Colonic mucosa (tissue), 4 donors: ENCODE measurements around the gene STYXL1. TPM values are rescaled to one million over a fixed set of nuclear protein-coding genes. Genes with fewer than 3 reads are reported as not detected.

ENCODE experiments used
- DNase-seq: peaks from one replicate; pipeline ENCODE4 v3.0.0-alpha.2; 2020
- H3K27ac ChIP-seq: fragments of 200-600 bp; one replicate; pipeline ENCODE4 v1.8.0; 2021
- H3K27me3 ChIP-seq: fragments of 200-600 bp; one replicate; pipeline ENCODE4 v1.8.0; 2021
- H3K36me3 ChIP-seq: fragments of 200-600 bp; one replicate; pipeline ENCODE4 v1.8.0; 2021
- H3K4me1 ChIP-seq: fragments of 200-600 bp; one replicate; pipeline ENCODE4 v1.8.0; 2021; ENCODE audit warnings: mild to moderate bottlenecking
- H3K4me3 ChIP-seq: fragments of 200-600 bp; one replicate; pipeline ENCODE4 v1.8.0; 2021
- H3K9ac ChIP-seq, 2 donors: one replicate each; pipeline ENCODE4 v1.7.0; 2013; ENCODE audit warnings: control low read depth in 2 of 2, low read depth in 2 of 2, low read length in 2 of 2
- H3K9me3 ChIP-seq: fragments of 200-600 bp; one replicate; pipeline ENCODE4 v1.8.0; 2021
- intact Hi-C: fragments of 100-400 bp; cut with DNase I; formaldehyde crosslinking; loops from one replicate; pipeline ENCODE4 v1.14.1; 2022
- total RNA-seq, 2 donors: library from RNA; stranded (reverse); fragmentation: NEBNext Ultra II Directional in 1 of 2; extraction: Animal tissue kit (Norgen Biotek cat#: 25700) in 1 of 2; gene quantifications; one replicate each; pipeline ENCODE4 v1.2.1, GENCODE V29; 2021
- TF ChIP-seq, protein P1 (sequence below): fragments of 200-600 bp; IDR thresholded peaks from one replicate; pipeline ENCODE4 v1.8.0; 2022; ENCODE audit warnings: antibody characterized with exemption, mild to moderate bottlenecking
- donor health status: healthy.
- donor health status: DM: no; HTN: no; CAD: no.
- donor health status: DM: no; HTN: no; CAD: no.

The STYXL1 gene
- total RNA-seq, 2 donors from 2014 or later = 32.4 to 36.7 TPM

DNA sequence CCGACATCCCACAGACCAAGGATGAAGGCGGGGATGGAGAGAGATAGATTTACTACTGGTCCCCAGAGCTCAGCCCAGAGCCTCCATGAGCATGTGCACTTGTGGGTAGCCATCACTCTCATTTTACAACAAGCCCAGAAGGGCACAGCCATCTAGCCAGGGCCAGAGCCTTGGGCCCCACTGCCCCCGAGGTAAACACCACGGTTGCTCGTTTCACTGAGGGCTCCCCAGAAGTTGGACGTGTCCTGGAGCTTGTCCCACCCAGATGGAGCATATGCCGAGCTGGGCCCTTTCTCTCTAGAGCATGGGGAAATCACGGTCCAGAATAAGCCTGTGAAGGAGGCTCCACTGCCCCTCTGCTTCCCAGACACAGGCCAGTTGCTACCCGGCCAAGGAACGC lies 44.4 kb downstream of the STYXL1 start:
- no peak overlapping the region for H3K4me3 ChIP-seq
- H3K9me3 ChIP-seq = no peaks in the 10 kb centered on the region
- intact Hi-C loops = no loop called here
- TF ChIP-seq, protein P1, sequence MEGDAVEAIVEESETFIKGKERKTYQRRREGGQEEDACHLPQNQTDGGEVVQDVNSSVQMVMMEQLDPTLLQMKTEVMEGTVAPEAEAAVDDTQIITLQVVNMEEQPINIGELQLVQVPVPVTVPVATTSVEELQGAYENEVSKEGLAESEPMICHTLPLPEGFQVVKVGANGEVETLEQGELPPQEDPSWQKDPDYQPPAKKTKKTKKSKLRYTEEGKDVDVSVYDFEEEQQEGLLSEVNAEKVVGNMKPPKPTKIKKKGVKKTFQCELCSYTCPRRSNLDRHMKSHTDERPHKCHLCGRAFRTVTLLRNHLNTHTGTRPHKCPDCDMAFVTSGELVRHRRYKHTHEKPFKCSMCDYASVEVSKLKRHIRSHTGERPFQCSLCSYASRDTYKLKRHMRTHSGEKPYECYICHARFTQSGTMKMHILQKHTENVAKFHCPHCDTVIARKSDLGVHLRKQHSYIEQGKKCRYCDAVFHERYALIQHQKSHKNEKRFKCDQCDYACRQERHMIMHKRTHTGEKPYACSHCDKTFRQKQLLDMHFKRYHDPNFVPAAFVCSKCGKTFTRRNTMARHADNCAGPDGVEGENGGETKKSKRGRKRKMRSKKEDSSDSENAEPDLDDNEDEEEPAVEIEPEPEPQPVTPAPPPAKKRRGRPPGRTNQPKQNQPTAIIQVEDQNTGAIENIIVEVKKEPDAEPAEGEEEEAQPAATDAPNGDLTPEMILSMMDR = no peak
- no peaks in the 10 kb centered on the region for H3K27me3 ChIP-seq
- no peaks in the 10 kb centered on the region for H3K4me1 ChIP-seq
- H3K36me3 ChIP-seq = no peaks in the 10 kb centered on the region
- H3K27ac ChIP-seq = no peak overlapping the region
- DNase-seq = no peak
- no peak overlapping the region for H3K9ac ChIP-seq

DNA sequence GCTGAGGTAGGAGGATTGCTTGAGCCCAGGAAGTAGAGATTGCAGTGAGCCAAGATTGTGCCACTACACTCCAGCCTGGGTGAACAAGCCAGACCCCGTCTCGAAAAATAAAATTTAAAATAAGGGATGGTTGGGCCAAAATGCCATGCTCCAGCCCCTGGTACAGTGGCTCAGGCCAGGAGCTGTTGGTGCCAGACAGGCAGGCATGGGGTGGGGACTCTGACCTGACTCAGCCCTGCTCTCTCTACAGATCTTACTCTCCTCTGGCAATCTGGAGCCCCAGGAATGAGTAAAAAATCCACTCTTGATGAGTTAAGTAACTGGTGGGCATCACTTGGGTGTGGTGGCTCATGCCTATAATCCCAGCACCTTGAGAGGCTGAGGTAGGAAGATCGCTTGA lies 45.0 kb downstream of the STYXL1 start:
- H3K9me3 ChIP-seq = no peaks in the 10 kb centered on the region
- no peak overlapping the region for H3K9ac ChIP-seq
- no peak for DNase-seq
- no peaks in the 10 kb centered on the region for H3K36me3 ChIP-seq
- H3K4me1 ChIP-seq = no peaks in the 10 kb centered on the region
- TF ChIP-seq, protein P1 = no peak
- no peak overlapping the region for H3K27ac ChIP-seq
- H3K4me3 ChIP-seq = no peak overlapping the region
- no peaks in the 10 kb centered on the region for H3K27me3 ChIP-seq
- intact Hi-C loops = no loop called here

DNA sequence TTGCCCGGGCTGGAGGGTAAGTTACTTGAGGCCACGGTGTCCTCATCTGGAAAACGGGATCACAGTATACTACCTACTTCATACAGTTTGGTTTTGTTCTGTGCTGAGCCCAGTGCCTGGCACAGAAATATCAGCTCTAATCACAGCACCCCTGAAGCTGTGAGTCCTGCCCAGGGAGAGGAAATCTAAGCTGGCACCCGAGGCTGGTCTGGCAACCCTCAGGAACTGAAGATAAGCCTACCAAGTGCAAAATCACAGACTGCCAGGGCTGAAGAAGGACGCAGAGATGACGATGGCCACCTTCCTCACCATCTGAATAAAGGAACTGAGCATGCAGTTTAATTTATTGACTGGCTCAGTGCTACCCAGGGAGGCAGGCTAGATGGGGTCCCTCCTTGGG lies 45.7 kb downstream of the STYXL1 start:
- Histone ChIP-seq H3K9ac (no peak overlapping the region), H3K4me1 (no peaks in the 10 kb centered on the region), H3K27ac (no peak overlapping the region), H3K4me3 (no peak overlapping the region), H3K36me3 (no peaks in the 10 kb centered on the region), H3K27me3 (no peaks in the 10 kb centered on the region), H3K9me3 (no peaks in the 10 kb centered on the region)
- intact Hi-C loops = no loop called here
- TF ChIP-seq, protein P1 = no peak
- DNase-seq = no peak

DNA sequence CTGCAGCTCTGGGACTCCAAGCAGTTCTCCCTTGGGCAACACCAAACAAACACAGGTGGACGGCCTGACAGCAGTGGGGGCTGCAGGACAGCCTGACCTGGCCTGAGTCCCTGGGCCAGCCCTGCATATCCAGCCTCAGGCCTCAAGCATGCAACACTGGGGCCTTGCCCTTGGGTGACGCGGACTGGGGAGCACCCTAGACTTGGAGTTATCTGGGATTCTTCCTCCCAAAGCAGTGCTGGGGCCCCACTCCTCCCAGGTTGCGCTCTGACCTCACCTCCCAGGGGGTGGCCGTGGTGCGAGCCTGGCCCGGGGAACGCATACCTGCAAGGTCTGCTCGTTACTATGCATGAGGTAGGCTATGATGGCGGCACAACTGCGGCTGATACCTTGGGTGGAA lies 47.2 kb downstream of the STYXL1 start:
- Histone ChIP-seq H3K36me3 (no peaks in the 10 kb centered on the region), H3K27me3 (no peaks in the 10 kb centered on the region), H3K9me3 (no peaks in the 10 kb centered on the region), H3K4me1 (no peaks in the 10 kb centered on the region), H3K27ac (no peak overlapping the region), H3K9ac (no peak overlapping the region), H3K4me3 (no peak overlapping the region)
- TF ChIP-seq, protein P1 = no peak
- no peak for DNase-seq
- intact Hi-C loops = no loop called here

DNA sequence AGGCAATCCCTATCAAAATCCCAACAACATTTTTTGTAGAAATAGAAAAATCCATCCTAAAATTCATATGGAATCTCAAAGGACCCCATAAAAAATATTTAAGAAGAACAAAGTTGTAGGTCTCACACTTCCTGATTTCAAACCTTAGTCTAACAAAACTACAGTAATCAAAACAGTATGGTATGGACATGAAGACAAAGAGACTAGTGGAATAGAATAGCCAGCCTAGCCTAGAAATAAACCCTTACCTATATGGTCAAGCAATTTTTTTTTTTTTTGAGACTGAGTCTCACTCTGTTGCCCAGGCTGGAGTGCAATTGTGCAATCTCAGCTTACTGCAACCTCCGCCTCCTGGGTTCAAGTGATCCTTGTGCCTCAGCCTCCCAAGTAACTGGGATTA lies 49.8 kb downstream of the STYXL1 start:
- TF ChIP-seq, protein P1 = no peak
- Histone ChIP-seq H3K4me1 (no peaks in the 10 kb centered on the region), H3K36me3 (no peaks in the 10 kb centered on the region), H3K4me3 (no peak overlapping the region), H3K27me3 (no peaks in the 10 kb centered on the region), H3K27ac (no peak overlapping the region), H3K9ac (no peak overlapping the region), H3K9me3 (no peaks in the 10 kb centered on the region)
- intact Hi-C loops = no loop called here
- DNase-seq = no peak

GRCh38 chr7:75996476-75996875 lies 51.3 kb downstream of the STYXL1 start:
- intact Hi-C loops = no loop called here
- Histone ChIP-seq H3K9me3 (no peaks in the 10 kb centered on the region), H3K27ac (no peak overlapping the region), H3K4me3 (no peak overlapping the region), H3K27me3 (no peaks in the 10 kb centered on the region), H3K4me1 (no peaks in the 10 kb centered on the region), H3K9ac (no peak overlapping the region), H3K36me3 (no peaks in the 10 kb centered on the region)
- TF ChIP-seq, protein P1 = no peak
- DNase-seq = no peak
